Vagina (tissue), 2 donors: Measurements from ENCODE around the gene KLHL29. TPM values are rescaled to one million over a fixed set of nuclear protein-coding genes. Genes with fewer than 3 reads are reported as not detected.

Experiments used
- DNase-seq, 2 donors: peaks; one replicate each; pipeline ENCODE4 v3.0.0-alpha.2; 2017; ENCODE audit errors: extremely low spot score in 2 of 2
- H3K27ac ChIP-seq: fragments of 200-600 bp; sonication (generic); one replicate; pipeline ENCODE4 v1.5.1; 2019
- H3K27me3 ChIP-seq: fragments of 200-600 bp; sonication (generic); one replicate; pipeline ENCODE4 v1.5.1; 2019
- H3K36me3 ChIP-seq, 2 donors: fragments of 200-600 bp; sonication (generic); one replicate each; pipeline ENCODE4 v1.5.1; 2017 to 2019
- H3K4me1 ChIP-seq: fragments of 200-600 bp; sonication (generic); one replicate; pipeline ENCODE4 v1.5.1; 2019
- H3K4me3 ChIP-seq, 2 donors: fragments of 200-600 bp; sonication (generic); 1 replicate in 1 of 2; 2 replicates in 1 of 2; pipeline ENCODE4 v1.5.1; 2016 to 2019
- H3K9me3 ChIP-seq: fragments of 200-600 bp; sonication (generic); one replicate; pipeline ENCODE4 v1.5.1; 2019
- CTCF ChIP-seq, 3 experiments: fragments of 450-650 bp in 2 of 3; fragments of 200-600 bp in 1 of 3; sonication (generic) in 1 of 3; IDR thresholded peaks; one replicate each; pipeline ENCODE4 v1.5.1; 2017 to 2019; ENCODE audit warnings: antibody characterized with exemption in 3 of 3, mild to moderate bottlenecking in 2 of 3, moderate library complexity in 2 of 3
- POLR2A ChIP-seq, 2 donors: fragments of 450-650 bp; IDR thresholded peaks; one replicate each; pipeline ENCODE4 v1.6.1; 2017; ENCODE audit warnings: antibody characterized with exemption in 2 of 2, mild to moderate bottlenecking in 2 of 2, moderate library complexity in 2 of 2
- POLR2AphosphoS5 ChIP-seq, 2 donors: sonication (generic); formaldehyde crosslinking; IDR thresholded peaks; one replicate each; pipeline ENCODE4 v1.9.0; 2017; ENCODE audit warnings: antibody characterized with exemption in 2 of 2, mild to moderate bottlenecking in 2 of 2, low read depth in 1 of 2; ENCODE audit not compliant: insufficient read depth in 1 of 2
- intact Hi-C: fragments of 100-400 bp; cut with DNase I; formaldehyde crosslinking; loops from one replicate; pipeline ENCODE4 v1.15.1; 2023
- total RNA-seq: library from RNA; depleted of rRNA; stranded (reverse); fragments of >200 nt; gene quantifications from one replicate; pipeline ENCODE4 v1.2.3, GENCODE V29; 2016

The KLHL29 gene
- total RNA-seq, 1 donor from 2014 or later: 19.4 TPM

GRCh38 chr2:23504591-23504990, 119.6 kb downstream of the KLHL29 start:
- H3K27me3 ChIP-seq: no peaks in the 10 kb centered on the region
- peaks cover 35% of the 10 kb centered on the region for H3K4me1 ChIP-seq
- no peak overlapping the region for H3K27ac ChIP-seq
- DNase-seq: no peak
- no peaks in the 10 kb centered on the region for H3K9me3 ChIP-seq
- intact Hi-C loops: no loop called here
- no peaks in the 10 kb centered on the region for H3K36me3 ChIP-seq
- H3K4me3 ChIP-seq: no peak overlapping the region
- no peak for TF ChIP-seq POLR2A (IDR thresholded peaks at IDR 0.05)
- TF ChIP-seq CTCF (IDR thresholded peaks at IDR 0.05): no peak
- TF ChIP-seq POLR2AphosphoS5 (IDR thresholded peaks at IDR 0.05; ENCODE audit: insufficient read depth in 1 of 2, low read depth in 1 of 2): no peak

- no peaks in the 10 kb centered on the region for H3K27me3 ChIP-seq
- TF ChIP-seq POLR2AphosphoS5 (IDR thresholded peaks at IDR 0.05; ENCODE audit: insufficient read depth in 1 of 2, low read depth in 1 of 2) (no peak), CTCF (IDR thresholded peaks at IDR 0.05) (no peak), POLR2A (IDR thresholded peaks at IDR 0.05) (no peak)
- peak overlapping the region; percentile 51 for H3K27ac ChIP-seq
- no peaks in the 10 kb centered on the region for H3K9me3 ChIP-seq
- peaks cover 35% of the 10 kb centered on the region for H3K4me1 ChIP-seq
- H3K36me3 ChIP-seq: no peaks in the 10 kb centered on the region
- DNase-seq: no peak
- intact Hi-C loops: no loop called here
- no peak overlapping the region for H3K4me3 ChIP-seq
These were observed 120.4 kb downstream of the KLHL29 start for GRCh38 chr2:23505218-23505983.

- no peaks in the 10 kb centered on the region for H3K9me3 ChIP-seq
- DNase-seq: no peak
- H3K27me3 ChIP-seq: no peaks in the 10 kb centered on the region
- intact Hi-C loops: no loop called here
- peaks cover 35% of the 10 kb centered on the region for H3K4me1 ChIP-seq
- TF ChIP-seq POLR2A (IDR thresholded peaks at IDR 0.05) (no peak), CTCF (IDR thresholded peaks at IDR 0.05) (no peak), POLR2AphosphoS5 (IDR thresholded peaks at IDR 0.05; ENCODE audit: insufficient read depth in 1 of 2, low read depth in 1 of 2) (peak in 1 of 2 donors; percentile 29)
- H3K27ac ChIP-seq: peak overlapping the region; percentile 51
- no peak overlapping the region for H3K4me3 ChIP-seq
- H3K36me3 ChIP-seq: no peaks in the 10 kb centered on the region
These were observed 121.0 kb downstream of the KLHL29 start for GRCh38 chr2:23505984-23506380.

- Histone ChIP-seq H3K27me3 (no peaks in the 10 kb centered on the region), H3K4me3 (no peak overlapping the region), H3K36me3 (no peaks in the 10 kb centered on the region), H3K4me1 (peaks cover 35% of the 10 kb centered on the region), H3K27ac (peak overlapping the region; percentile 51), H3K9me3 (no peaks in the 10 kb centered on the region)
- TF ChIP-seq CTCF (IDR thresholded peaks at IDR 0.05) (no peak), POLR2A (IDR thresholded peaks at IDR 0.05) (no peak), POLR2AphosphoS5 (IDR thresholded peaks at IDR 0.05; ENCODE audit: insufficient read depth in 1 of 2, low read depth in 1 of 2) (no peak)
- intact Hi-C loops: no loop called here
- DNase-seq: no peak
These were observed 121.7 kb downstream of the KLHL29 start for GRCh38 chr2:23506531-23507266.
